Lower lobe of right lung (tissue), 2 donors: ENCODE data around the gene UBA1. TPM values are rescaled to one million over a fixed set of nuclear protein-coding genes. Genes with fewer than 3 reads are reported as not detected.

Experiments used
- ATAC-seq, 2 donors: fragments of 200-7000 bp; cut with Tn5 transposase; one replicate each; pipeline ENCODE4 v1.9.1; 2020 to 2022; ENCODE audit warnings: mild to moderate bottlenecking in 2 of 2, moderate library complexity in 2 of 2
- DNase-seq: peaks from one replicate; pipeline ENCODE4 v3.0.0-alpha.2; 2020
- H3K27ac ChIP-seq: fragments of 200-600 bp; one replicate; pipeline ENCODE4 v1.8.0; 2022
- H3K27me3 ChIP-seq: fragments of 200-600 bp; one replicate; pipeline ENCODE4 v1.8.0; 2022; ENCODE audit warnings: low read depth
- H3K36me3 ChIP-seq: fragments of 200-600 bp; one replicate; pipeline ENCODE4 v1.8.0; 2022; ENCODE audit warnings: mild to moderate bottlenecking
- H3K4me1 ChIP-seq: fragments of 200-600 bp; one replicate; pipeline ENCODE4 v1.8.0; 2022
- H3K4me3 ChIP-seq: fragments of 200-600 bp; one replicate; pipeline ENCODE4 v1.8.0; 2022; ENCODE audit warnings: mild to moderate bottlenecking
- H3K9me3 ChIP-seq: fragments of 200-600 bp; one replicate; pipeline ENCODE4 v1.8.0; 2022
- intact Hi-C: fragments of 100-400 bp; cut with DNase I; formaldehyde crosslinking; loops from one replicate; pipeline ENCODE4 v1.11.0; 2022
- total RNA-seq: library from RNA; stranded (reverse); fragmentation: NEBNext Ultra II Directional; extraction: Animal tissue kit (Norgen Biotek cat#: 25700); gene quantifications from one replicate; pipeline ENCODE4 v1.2.1, GENCODE V29; 2021
- TF ChIP-seq, protein P1 (sequence below): fragments of 200-600 bp; IDR thresholded peaks from one replicate; pipeline ENCODE4 v1.8.0; 2022; ENCODE audit warnings: antibody characterized with exemption, mild to moderate bottlenecking
- donor health status: DM: no; HTN: yes; CAD: no; lungs with severe emphysema.

Gene UBA1
- total RNA-seq, 1 donor from 2014 or later = 152 TPM

DNA sequence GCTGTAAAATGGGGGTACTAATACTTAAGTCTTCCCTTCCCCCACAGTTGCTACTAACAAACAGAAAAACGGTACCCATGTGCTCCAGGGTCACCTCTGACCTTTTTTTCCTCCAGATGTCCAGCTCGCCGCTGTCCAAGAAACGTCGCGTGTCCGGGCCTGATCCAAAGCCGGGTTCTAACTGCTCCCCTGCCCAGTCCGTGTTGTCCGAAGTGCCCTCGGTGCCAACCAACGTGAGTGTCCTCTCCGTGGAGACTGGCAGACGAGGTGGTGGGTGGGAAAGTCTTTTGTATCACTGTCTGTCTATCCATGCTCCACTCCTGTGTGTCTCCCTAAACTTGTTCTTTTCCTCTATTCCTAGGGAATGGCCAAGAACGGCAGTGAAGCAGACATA is 5.1 kb downstream of the UBA1 start:
- Histone ChIP-seq H3K4me3 (no peak overlapping the region), H3K4me1 (peaks cover 28% of the 10 kb centered on the region), H3K27me3 (no peaks in the 10 kb centered on the region), H3K36me3 (peaks cover 58% of the 10 kb centered on the region), H3K27ac (no peak overlapping the region), H3K9me3 (no peaks in the 10 kb centered on the region)
- intact Hi-C loops = no loop called here
- ATAC-seq (no peak), DNase-seq (no peak)
- TF ChIP-seq, protein P1, sequence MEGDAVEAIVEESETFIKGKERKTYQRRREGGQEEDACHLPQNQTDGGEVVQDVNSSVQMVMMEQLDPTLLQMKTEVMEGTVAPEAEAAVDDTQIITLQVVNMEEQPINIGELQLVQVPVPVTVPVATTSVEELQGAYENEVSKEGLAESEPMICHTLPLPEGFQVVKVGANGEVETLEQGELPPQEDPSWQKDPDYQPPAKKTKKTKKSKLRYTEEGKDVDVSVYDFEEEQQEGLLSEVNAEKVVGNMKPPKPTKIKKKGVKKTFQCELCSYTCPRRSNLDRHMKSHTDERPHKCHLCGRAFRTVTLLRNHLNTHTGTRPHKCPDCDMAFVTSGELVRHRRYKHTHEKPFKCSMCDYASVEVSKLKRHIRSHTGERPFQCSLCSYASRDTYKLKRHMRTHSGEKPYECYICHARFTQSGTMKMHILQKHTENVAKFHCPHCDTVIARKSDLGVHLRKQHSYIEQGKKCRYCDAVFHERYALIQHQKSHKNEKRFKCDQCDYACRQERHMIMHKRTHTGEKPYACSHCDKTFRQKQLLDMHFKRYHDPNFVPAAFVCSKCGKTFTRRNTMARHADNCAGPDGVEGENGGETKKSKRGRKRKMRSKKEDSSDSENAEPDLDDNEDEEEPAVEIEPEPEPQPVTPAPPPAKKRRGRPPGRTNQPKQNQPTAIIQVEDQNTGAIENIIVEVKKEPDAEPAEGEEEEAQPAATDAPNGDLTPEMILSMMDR = no peak

DNA sequence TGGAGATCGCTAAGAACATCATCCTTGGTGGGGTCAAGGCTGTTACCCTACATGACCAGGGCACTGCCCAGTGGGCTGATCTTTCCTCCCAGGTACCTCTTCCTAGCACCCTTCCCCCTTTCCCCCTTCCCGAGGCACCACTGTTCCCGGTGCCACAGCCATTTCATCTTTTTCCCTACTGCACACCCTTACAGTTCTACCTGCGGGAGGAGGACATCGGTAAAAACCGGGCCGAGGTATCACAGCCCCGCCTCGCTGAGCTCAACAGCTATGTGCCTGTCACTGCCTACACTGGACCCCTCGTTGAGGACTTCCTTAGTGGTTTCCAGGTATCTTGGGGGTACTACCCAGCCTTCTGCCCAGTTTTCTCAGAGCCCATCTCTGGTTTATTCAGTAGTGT is 5.7 kb downstream of the UBA1 start:
- no peaks in the 10 kb centered on the region for H3K9me3 ChIP-seq
- H3K27ac ChIP-seq = no peak overlapping the region
- DNase-seq (no peak), ATAC-seq (no peak)
- H3K4me3 ChIP-seq = no peak overlapping the region
- intact Hi-C loops = no loop called here
- peaks cover 28% of the 10 kb centered on the region for H3K4me1 ChIP-seq
- peaks cover 64% of the 10 kb centered on the region for H3K36me3 ChIP-seq
- TF ChIP-seq, protein P1 = no peak
- H3K27me3 ChIP-seq = no peaks in the 10 kb centered on the region

DNA sequence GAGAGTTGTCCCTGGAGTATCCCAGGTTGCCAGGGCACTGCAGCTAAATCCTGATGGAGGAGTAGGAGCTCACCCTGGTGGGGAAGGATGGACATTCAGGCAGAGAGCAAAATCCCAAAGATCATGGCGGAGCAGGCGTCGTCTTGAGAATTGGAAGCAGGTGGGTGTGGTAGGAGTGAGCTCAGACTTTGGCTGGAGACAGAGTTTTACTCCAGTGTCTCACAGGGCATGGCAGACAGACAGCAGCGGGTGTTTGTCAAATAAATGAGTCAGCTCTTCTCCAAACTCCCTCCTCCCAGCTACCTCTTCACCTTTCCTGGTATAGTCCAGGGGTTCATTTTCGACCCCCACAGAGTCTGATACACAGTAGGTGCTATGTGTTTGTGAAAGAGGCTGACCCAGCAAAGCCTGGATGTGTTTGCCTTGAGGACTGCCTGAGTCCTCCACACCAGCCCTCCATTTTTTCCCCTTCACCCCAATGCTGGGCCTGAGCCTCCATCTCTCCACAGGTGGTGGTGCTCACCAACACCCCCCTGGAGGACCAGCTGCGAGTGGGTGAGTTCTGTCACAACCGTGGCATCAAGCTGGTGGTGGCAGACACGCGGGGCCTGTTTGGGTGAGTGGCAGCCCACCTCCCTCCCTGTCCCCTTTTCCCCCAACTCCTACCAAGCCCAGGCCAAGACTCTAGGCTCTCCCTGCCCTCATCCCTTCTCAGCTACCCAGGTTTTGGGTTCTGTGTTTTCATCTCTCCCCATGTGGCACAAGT is 6.9 kb downstream of the UBA1 start:
- H3K27ac ChIP-seq = no peak overlapping the region
- H3K27me3 ChIP-seq = no peaks in the 10 kb centered on the region
- H3K36me3 ChIP-seq = peaks cover 76% of the 10 kb centered on the region
- intact Hi-C loops = no loop called here
- no peaks in the 10 kb centered on the region for H3K9me3 ChIP-seq
- DNase-seq = no peak
- peaks cover 20% of the 10 kb centered on the region for H3K4me1 ChIP-seq
- H3K4me3 ChIP-seq = no peak overlapping the region
- peak in 1 of 2 donors; percentile 32 for ATAC-seq
- TF ChIP-seq, protein P1 = no peak

DNA sequence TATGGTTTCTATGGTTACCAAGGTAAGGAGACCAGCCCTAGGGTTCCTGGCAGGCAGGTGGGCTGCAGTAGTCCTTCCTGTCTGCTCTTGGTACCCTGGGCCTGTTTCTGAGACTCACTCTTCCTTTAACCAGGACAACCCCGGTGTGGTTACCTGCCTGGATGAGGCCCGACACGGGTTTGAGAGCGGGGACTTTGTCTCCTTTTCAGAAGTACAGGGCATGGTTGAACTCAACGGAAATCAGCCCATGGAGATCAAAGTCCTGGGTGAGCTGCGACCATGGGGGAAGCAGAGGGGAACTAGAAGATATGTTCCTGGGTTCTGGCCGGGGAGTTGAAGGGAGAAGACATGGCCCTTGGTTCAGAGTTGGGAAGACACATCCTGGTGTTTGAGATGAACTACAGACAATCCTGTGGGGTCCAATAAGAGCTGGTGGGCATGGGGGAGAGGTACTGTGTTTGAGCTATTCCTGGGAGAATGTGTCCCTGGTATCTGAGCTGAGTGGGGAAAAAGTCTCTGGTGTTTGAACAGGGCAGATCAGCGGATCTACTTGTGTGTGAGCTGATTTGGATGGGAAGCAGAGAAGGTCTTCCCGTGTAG is 7.8 kb downstream of the UBA1 start:
- ATAC-seq (no peak), DNase-seq (no peak)
- Histone ChIP-seq H3K27ac (no peak overlapping the region), H3K36me3 (peaks cover 85% of the 10 kb centered on the region), H3K9me3 (no peaks in the 10 kb centered on the region), H3K4me3 (no peak overlapping the region), H3K4me1 (peaks cover 12% of the 10 kb centered on the region), H3K27me3 (no peaks in the 10 kb centered on the region)
- TF ChIP-seq, protein P1 = no peak
- intact Hi-C loops = no loop called here

DNA sequence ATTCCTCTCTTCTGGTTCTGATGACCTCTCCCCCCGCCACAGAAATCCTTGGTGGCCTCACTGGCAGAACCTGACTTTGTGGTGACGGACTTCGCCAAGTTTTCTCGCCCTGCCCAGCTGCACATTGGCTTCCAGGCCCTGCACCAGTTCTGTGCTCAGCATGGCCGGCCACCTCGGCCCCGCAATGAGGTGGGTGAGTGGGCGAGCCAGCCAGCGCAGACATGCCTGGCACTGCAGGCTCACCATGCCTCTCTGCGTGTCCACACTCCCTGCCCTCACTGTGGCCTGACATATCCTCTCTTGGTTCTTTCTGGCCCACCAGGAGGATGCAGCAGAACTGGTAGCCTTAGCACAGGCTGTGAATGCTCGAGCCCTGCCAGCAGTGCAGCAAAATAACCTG is 8.7 kb downstream of the UBA1 start:
- Histone ChIP-seq H3K4me1 (peaks cover 4% of the 10 kb centered on the region), H3K9me3 (no peaks in the 10 kb centered on the region), H3K4me3 (no peak overlapping the region), H3K36me3 (peaks cover 94% of the 10 kb centered on the region), H3K27me3 (no peaks in the 10 kb centered on the region), H3K27ac (no peak overlapping the region)
- intact Hi-C loops = no loop called here
- TF ChIP-seq, protein P1 = no peak
- no peak for ATAC-seq
- no peak for DNase-seq
